HepG2 (cell line): Measurements from ENCODE around the gene KIF22. TPM values are rescaled to one million over a fixed set of nuclear protein-coding genes. Genes with fewer than 3 reads are reported as not detected.

Experiments
- CBX1 ChIP-seq: IDR thresholded peaks from one replicate; pipeline ENCODE4 v1.6.1; 2016; ENCODE audit warnings: antibody characterized with exemption, low read depth
- DPF2 ChIP-seq: sonication (generic); formaldehyde crosslinking; IDR thresholded peaks from 2 replicates; pipeline ENCODE4 v1.4.0; 2020; ENCODE audit warnings: mild to moderate bottlenecking, low read depth, missing genetic modification reagents, borderline replicate concordance
- GABPB1 ChIP-seq: IDR thresholded peaks from 2 replicates; pipeline ENCODE4 v1.6.1; 2016; ENCODE audit warnings: mild to moderate bottlenecking, missing genetic modification reagents, moderate library complexity, missing compliant biosample characterization
- KMT2A ChIP-seq: sonication (generic); formaldehyde crosslinking; IDR thresholded peaks from 2 replicates; pipeline ENCODE4 v1.4.0; 2020; ENCODE audit warnings: missing genetic modification reagents
- MYC ChIP-seq: sonication (generic); formaldehyde crosslinking; IDR thresholded peaks from 2 replicates; pipeline ENCODE4 v1.9.0; 2021; ENCODE audit warnings: missing genetic modification reagents, borderline replicate concordance
- MZF1 ChIP-seq: sonication (generic); formaldehyde crosslinking; IDR thresholded peaks from 2 replicates; pipeline ENCODE4 v1.8.1; 2023; ENCODE audit warnings: mild to moderate bottlenecking, missing genetic modification reagents, borderline replicate concordance
- NFIB ChIP-seq: sonication (generic); formaldehyde crosslinking; IDR thresholded peaks from 2 replicates; pipeline ENCODE4 v1.9.0; 2021; ENCODE audit warnings: missing genetic modification reagents, mild to moderate bottlenecking, borderline replicate concordance
- NR2F2 ChIP-seq: IDR thresholded peaks from 2 replicates; pipeline ENCODE4 v1.6.1; 2012; ENCODE audit warnings: low read depth, inconsistent platforms, borderline replicate concordance
- RARA ChIP-seq: IDR thresholded peaks from 2 replicates; pipeline ENCODE4 v1.6.1; 2016; ENCODE audit warnings: missing genetic modification reagents, missing compliant biosample characterization
- YY1 ChIP-seq: IDR thresholded peaks from 2 replicates; pipeline ENCODE4 v1.6.1; 2011; ENCODE audit warnings: low read length, low read depth, moderate library complexity, mild to moderate bottlenecking; ENCODE audit not compliant: insufficient read depth, insufficient replicate concordance
- ZNF136 ChIP-seq: sonication (generic); formaldehyde crosslinking; IDR thresholded peaks from 2 replicates; pipeline ENCODE4 v1.8.1; 2022; ENCODE audit warnings: low read depth, mild to moderate bottlenecking, moderate library complexity, missing genetic modification reagents
- ZNF225 ChIP-seq: sonication (generic); formaldehyde crosslinking; IDR thresholded peaks from 2 replicates; pipeline ENCODE4 v1.4.0; 2020; ENCODE audit warnings: mild to moderate bottlenecking, missing genetic modification reagents
- ZNF264 ChIP-seq: sonication (generic); formaldehyde crosslinking; IDR thresholded peaks from 2 replicates; pipeline ENCODE4 v1.4.0; 2020; ENCODE audit warnings: missing genetic modification reagents
- ZNF556 ChIP-seq: sonication (generic); formaldehyde crosslinking; IDR thresholded peaks from 2 replicates; pipeline ENCODE4 v1.4.0; 2020; ENCODE audit warnings: mild to moderate bottlenecking, missing genetic modification reagents, borderline replicate concordance
- ZNF672 ChIP-seq: sonication (generic); formaldehyde crosslinking; IDR thresholded peaks from 2 replicates; pipeline ENCODE4 v1.8.1; 2022; ENCODE audit warnings: missing genetic modification reagents
- ZNF704 ChIP-seq: sonication (generic); formaldehyde crosslinking; IDR thresholded peaks from 2 replicates; pipeline ENCODE4 v1.8.1; 2023; ENCODE audit warnings: mild to moderate bottlenecking, inconsistent platforms, moderate library complexity, missing genetic modification reagents, borderline replicate concordance
- ZNF766 ChIP-seq: sonication (generic); formaldehyde crosslinking; IDR thresholded peaks from 2 replicates; pipeline ENCODE4 v1.5.0; 2020; ENCODE audit warnings: missing genetic modification reagents, borderline replicate concordance
- ZSCAN9 ChIP-seq: IDR thresholded peaks from 2 replicates; pipeline ENCODE4 v1.6.1; 2016; ENCODE audit warnings: borderline replicate concordance
- polyA plus RNA-seq, 8 experiments: library from polyadenylated mRNA; depleted of rRNA in 3 of 8; stranded (reverse) in 7 of 8; unstranded in 1 of 8; fragments of >200 nt; fragmentation: Illumina TruSeq in 4 of 8; extraction: Trizol in 4 of 8; gene quantifications; 2 replicates each; pipeline versions ENCODE4 v1.2.1 to v1.2.3, GENCODE V29; 2011 to 2016; ENCODE audit warnings: low read depth in 4 of 8, missing spikeins in 1 of 8, mixed read lengths in 1 of 8; ENCODE audit not compliant: insufficient read depth in 1 of 8
- total RNA-seq, 5 experiments: library from RNA; depleted of rRNA; stranded (reverse); fragments of >200 nt; fragmentation: Illumina TruSeq; extraction: Trizol; gene quantifications; 2 replicates each; pipeline ENCODE4 v1.2.3, GENCODE V29; 2016; ENCODE audit warnings: low read depth in 1 of 5
- TF ChIP-seq, protein P1 (sequence below): IDR thresholded peaks from 2 replicates; pipeline ENCODE4 v1.6.1; 2016; ENCODE audit warnings: low read depth, missing genetic modification reagents, missing compliant biosample characterization
- TF ChIP-seq, protein P2 (sequence below): sonication (generic); formaldehyde crosslinking; IDR thresholded peaks from 2 replicates; pipeline ENCODE4 v1.5.1; 2020; ENCODE audit warnings: missing genetic modification reagents, mild to moderate bottlenecking, borderline replicate concordance
- TF ChIP-seq, protein P3 (sequence below): sonication (generic); formaldehyde crosslinking; IDR thresholded peaks from 2 replicates; pipeline ENCODE4 v1.9.0; 2021; ENCODE audit warnings: missing genetic modification reagents, mild to moderate bottlenecking, borderline replicate concordance

Gene KIF22
- total and polyA plus RNA-seq, 2 of the 13 experiments (the other 11 are each of a cell fraction or from before 2014, with no cell fraction given): 95.8 to 118 TPM

GRCh38 chr16:29784901-29785500 is 5.5 kb upstream of the KIF22 start (continued):
- TF ChIP-seq, protein P1, sequence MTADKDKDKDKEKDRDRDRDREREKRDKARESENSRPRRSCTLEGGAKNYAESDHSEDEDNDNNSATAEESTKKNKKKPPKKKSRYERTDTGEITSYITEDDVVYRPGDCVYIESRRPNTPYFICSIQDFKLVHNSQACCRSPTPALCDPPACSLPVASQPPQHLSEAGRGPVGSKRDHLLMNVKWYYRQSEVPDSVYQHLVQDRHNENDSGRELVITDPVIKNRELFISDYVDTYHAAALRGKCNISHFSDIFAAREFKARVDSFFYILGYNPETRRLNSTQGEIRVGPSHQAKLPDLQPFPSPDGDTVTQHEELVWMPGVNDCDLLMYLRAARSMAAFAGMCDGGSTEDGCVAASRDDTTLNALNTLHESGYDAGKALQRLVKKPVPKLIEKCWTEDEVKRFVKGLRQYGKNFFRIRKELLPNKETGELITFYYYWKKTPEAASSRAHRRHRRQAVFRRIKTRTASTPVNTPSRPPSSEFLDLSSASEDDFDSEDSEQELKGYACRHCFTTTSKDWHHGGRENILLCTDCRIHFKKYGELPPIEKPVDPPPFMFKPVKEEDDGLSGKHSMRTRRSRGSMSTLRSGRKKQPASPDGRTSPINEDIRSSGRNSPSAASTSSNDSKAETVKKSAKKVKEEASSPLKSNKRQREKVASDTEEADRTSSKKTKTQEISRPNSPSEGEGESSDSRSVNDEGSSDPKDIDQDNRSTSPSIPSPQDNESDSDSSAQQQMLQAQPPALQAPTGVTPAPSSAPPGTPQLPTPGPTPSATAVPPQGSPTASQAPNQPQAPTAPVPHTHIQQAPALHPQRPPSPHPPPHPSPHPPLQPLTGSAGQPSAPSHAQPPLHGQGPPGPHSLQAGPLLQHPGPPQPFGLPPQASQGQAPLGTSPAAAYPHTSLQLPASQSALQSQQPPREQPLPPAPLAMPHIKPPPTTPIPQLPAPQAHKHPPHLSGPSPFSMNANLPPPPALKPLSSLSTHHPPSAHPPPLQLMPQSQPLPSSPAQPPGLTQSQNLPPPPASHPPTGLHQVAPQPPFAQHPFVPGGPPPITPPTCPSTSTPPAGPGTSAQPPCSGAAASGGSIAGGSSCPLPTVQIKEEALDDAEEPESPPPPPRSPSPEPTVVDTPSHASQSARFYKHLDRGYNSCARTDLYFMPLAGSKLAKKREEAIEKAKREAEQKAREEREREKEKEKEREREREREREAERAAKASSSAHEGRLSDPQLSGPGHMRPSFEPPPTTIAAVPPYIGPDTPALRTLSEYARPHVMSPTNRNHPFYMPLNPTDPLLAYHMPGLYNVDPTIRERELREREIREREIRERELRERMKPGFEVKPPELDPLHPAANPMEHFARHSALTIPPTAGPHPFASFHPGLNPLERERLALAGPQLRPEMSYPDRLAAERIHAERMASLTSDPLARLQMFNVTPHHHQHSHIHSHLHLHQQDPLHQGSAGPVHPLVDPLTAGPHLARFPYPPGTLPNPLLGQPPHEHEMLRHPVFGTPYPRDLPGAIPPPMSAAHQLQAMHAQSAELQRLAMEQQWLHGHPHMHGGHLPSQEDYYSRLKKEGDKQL (CRISPR knock-in tag): 0 out of 2 replicates have a peak, but pooled peaks have one; percentile 56
- TF ChIP-seq DPF2 (CRISPR knock-in tag) (no peak), NFIB (no peak), ZNF556 (CRISPR knock-in tag) (peak; percentile 77), GABPB1 (CRISPR knock-in tag) (peak; percentile 70), ZNF225 (CRISPR knock-in tag) (peak; percentile 20; the same call in 1 of the 2 replicates), ZNF704 (CRISPR knock-in tag) (no peak), ZSCAN9 (CRISPR knock-in tag) (no peak), ZNF264 (CRISPR knock-in tag) (no peak), RARA (CRISPR knock-in tag) (no peak), NR2F2 (no peak), CBX1 (peak; percentile 71), ZNF136 (0 out of 2 replicates have a peak, but pooled peaks have one; percentile 60), MZF1 (no peak), ZNF766 (no peak), YY1 (peak; percentile 76), KMT2A (peak; percentile 46; the same call in 1 of the 2 replicates), MYC (CRISPR knock-in tag) (peak; percentile 56; the same call in 1 of the 2 replicates), ZNF672 (no peak)
- TF ChIP-seq, protein P2, sequence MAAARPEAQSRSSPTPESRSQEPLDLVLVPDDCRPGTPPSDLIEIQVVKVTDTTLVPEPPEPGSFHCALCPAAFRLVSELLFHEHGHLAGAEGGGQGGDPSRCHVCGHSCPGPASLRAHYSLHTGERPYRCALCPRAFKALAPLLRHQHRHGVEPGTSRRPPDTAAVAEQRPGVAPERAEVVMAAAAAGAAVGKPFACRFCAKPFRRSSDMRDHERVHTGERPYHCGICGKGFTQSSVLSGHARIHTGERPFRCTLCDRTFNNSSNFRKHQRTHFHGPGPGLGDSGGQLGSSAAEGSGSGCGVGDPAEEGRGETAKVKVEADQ (CRISPR knock-in tag): peak; percentile 84; the same call in 1 of the 2 replicates
- TF ChIP-seq, protein P3, sequence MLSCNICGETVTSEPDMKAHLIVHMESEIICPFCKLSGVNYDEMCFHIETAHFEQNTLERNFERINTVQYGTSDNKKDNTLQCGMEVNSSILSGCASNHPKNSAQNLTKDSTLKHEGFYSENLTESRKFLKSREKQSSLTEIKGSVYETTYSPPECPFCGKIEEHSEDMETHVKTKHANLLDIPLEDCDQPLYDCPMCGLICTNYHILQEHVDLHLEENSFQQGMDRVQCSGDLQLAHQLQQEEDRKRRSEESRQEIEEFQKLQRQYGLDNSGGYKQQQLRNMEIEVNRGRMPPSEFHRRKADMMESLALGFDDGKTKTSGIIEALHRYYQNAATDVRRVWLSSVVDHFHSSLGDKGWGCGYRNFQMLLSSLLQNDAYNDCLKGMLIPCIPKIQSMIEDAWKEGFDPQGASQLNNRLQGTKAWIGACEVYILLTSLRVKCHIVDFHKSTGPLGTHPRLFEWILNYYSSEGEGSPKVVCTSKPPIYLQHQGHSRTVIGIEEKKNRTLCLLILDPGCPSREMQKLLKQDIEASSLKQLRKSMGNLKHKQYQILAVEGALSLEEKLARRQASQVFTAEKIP: no peak
